HG03097 (cell line): ENCODE measurements around the gene HMCN1.

Source experiments
- ATAC-seq: cut with Tn5 transposase; IDR thresholded peaks from one replicate; pipeline ENCODE4 v1.9.1; 2021; ENCODE audit not compliant: unreplicated experiment, low FRiP score

HMCN1 gene

GRCh38 chr1:185895208-185895900, 161.2 kb downstream of the HMCN1 start:
- no peak for ATAC-seq

DNA sequence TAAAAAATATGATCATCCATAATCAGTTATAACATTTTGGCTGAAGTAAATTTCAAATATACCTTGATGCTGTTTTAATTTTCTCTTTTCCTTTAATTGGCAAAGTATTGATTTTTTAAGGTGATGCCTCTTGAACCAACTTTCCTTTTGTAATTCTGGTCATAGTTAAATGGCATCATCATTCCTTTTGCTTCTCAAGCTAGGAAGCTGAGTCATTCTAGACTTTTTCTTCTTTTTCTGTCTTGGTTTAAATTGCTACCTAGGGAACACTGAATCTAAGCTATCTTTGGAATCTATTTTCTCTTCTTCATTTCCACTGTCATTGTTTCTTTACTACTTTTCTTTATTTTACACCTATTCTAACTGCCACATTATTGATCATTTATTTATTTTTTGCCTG, 162.7 kb downstream of the HMCN1 start:
- ATAC-seq, result no peak

DNA sequence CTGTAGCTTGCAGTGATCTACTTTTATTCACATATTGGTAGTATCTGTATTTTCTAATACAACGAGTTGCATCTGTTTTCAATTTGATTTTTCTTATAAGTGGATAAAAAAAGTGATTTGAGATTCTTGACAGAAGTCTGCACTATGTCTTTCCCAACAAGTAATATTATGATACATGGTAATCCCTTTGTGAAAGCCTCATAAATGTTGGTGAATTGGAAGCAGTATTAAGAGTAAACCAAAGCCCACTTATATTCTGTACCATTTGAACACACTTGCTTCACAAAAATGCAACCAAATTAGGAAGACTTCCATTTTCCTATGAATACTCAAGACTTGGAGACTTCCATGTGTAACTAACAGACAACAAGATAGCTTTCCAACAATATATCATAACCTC, 172.0 kb downstream of the HMCN1 start:
- ATAC-seq, result no peak

DNA sequence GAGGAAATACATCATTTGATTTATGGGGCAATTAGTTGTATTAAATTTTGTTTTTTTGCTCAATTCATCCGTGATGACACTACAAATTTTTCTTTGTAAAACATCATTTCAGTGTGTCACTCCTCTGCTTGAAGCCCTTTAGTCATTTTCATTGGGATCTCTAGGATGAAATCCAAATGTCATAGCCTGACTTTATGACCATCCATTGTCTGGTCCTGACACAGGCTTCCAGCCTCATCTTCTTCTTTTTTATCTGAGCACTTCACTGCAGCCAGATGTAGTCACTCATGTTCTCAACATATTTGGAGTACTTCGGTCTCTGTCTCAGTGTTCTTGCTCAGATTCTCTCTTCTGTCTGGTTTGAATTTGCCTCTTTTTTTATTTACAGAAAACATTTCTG, 173.1 kb downstream of the HMCN1 start:
- no peak for ATAC-seq

DNA sequence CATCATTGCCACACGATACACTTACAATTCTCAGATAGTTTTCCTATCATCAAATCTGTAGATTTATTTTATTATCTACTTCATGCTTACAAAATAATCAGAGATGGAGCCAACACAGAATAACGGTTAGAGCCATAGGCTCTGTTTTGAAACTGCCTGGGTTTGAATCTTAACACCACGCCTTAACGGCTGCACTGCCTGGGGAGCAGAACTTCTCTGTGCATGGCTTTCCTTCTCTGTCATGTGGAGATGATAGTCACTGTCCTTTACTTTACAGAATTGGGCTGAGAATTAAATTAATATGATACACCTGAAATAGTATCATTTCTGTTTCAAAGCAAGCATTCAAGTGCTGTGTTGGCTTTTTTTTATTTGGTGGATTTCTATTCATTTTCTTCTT, 177.8 kb downstream of the HMCN1 start:
- no peak for ATAC-seq

DNA sequence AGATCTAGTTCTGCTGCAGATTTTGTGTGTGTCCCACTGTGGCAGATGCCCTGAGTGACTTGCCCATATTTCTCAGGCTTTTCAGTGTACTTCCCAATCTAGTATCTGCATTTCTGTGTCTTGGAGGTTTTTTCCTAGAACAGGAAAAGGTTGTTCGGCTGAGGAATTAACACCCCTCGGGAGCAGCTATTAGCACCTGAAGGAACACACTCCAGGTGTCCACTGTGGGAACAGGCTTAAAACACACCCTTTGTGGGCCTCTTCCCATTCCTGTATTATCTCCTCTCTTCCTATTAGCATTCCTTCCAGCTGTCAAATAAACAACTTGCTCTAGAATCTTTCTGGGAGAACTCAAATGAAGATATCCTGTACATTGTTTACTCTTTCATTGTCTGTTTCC, 178.3 kb downstream of the HMCN1 start:
- no peak for ATAC-seq

DNA sequence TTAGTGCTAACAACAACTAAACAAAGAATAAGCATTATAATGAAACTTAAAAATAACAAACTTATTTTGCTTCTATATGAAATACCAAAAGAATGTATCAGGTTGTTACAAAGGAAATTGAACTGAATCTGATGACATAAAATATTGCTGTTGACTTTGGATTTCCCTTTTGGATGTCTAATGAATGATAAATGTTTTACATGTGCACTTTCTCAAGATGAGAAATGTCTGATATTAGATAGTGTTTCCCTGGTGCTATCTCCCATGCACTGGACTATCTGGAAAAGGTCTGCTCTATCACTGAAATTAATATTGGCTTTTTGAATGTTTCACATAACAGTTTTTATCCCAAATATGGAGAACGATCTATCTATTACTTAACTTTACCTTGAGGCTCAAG, 179.9 kb downstream of the HMCN1 start:
- no peak for ATAC-seq

DNA sequence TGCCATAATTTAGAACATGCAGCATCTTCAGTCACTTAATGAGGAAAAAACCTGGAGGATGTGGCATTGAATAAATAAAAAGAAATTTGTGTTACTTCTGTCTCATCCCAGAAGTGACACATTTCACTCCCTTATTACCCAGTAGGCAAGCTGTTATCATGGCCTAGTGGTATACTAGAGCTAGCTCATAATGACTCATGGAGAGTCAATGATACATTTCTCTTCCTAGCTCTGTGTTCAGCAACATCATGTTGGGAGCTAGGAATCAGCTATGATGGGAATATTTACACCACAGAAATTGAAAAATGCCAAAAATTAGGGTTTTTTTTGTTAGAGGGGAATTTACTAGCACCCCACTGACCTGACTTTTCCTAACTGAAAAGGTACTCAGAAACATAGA, 182.7 kb downstream of the HMCN1 start:
- ATAC-seq, result no peak

- ATAC-seq, result no peak
Observed at GRCh38 chr1:185917646-185918045, 183.5 kb downstream of the HMCN1 start.

DNA sequence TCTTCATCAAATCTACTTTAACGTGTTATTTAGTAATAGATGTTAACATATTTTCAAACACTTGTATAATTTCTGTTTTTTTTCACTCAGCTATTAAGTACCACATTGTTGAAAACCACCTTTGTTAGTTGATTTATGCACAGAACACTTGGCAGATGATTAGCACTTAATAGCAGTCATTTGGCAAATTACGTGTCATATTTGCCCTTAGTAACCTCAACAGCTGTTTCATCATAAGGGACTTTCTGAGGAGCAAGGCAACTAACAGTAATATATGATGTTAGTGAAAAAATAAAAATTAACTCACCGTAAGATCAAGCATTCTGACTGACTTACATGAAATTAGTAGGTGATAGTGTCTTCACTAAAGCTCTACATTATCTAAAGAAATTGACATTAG, 186.4 kb downstream of the HMCN1 start:
- ATAC-seq, result no peak

- ATAC-seq, result no peak
Observed at GRCh38 chr1:185921636-185922035, 187.4 kb downstream of the HMCN1 start.

DNA sequence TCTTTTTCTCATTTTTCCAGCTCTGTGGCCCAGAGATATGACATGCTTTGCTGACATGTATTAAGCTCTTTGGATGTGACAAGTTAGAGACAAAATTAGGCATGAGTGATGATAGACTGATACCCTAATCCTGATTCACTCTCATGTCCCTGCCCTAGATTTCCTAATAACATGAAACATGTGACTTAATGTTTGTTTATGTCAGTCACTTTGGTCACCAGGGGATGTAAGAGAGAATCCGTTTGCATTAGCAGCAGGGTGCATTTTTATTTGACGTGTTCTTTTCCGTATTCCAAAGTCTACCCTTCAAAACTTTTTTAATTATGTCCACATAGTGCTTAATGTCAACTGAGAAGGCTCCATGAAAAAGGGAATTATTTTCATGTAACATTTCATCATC, 192.4 kb downstream of the HMCN1 start:
- no peak for ATAC-seq

GRCh38 chr1:185929776-185930175, 195.6 kb downstream of the HMCN1 start:
- ATAC-seq, result no peak

DNA sequence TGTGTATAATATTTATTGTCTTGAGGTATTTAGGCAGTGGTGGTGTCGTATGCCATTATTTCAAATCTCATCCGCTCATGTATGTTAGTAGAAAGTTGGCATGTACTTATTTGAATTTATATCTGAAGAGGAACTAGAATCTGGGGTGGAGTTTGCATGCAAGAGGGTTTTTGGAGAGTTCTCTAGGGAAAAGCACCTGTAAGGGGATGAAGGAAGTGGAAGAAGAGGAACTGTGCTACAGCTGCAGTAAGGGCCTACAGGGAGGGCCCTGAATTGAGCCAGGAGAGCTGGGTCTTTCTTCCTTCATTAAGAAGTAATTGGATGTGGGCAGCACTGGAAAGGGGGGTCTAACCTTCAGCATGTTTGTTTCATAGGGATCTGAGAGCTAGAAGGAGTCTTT, 197.2 kb downstream of the HMCN1 start:
- ATAC-seq, result no peak

DNA sequence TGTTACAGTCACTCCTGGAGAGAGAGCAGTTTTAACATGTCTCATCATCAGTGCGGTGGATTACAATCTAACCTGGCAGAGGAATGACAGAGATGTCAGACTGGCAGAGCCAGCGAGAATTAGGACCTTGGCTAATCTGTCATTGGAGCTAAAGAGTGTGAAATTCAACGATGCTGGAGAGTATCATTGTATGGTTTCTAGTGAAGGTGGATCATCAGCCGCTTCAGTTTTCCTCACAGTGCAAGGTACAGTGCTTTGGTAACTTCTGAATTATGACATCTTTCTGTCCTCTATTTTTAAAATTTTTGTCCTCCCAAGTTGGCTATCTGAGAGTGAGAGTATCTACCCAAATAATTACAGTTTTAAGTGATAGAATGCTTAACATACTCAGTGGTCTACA, 199.4 kb downstream of the HMCN1 start:
- no peak for ATAC-seq

DNA sequence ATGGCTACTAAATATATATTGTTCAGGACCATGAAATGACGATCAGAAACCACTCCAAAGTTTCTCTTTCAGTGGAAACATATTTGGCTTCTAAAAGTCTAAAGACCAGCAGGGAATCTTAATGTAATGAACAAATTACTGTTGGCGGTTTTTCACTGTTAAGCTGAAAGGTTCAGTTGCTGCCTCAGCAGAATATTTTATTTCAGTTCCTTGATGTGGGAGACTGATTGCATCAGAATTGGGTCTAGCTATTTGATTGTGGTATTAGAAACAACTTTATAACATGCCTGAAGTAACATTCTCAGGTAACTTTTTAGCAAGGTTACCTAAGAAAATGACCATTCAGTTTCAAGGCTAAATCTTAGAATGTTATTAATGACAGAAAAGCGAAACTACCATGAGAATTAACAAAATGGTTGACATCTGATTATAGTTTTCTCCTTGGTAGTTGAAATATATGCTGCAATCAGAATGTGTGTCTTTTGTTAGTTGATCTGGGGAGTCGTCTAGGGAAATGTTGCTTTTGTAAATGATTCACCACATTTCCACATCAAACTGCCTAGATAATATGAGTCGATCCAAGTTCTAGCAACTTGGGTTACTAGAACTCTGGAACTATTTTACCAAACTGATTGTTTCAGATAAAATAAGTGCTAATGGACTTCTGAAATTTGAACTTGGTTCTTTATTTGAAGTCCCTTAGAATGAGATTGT, 200.4 kb downstream of the HMCN1 start:
- no peak for ATAC-seq

DNA sequence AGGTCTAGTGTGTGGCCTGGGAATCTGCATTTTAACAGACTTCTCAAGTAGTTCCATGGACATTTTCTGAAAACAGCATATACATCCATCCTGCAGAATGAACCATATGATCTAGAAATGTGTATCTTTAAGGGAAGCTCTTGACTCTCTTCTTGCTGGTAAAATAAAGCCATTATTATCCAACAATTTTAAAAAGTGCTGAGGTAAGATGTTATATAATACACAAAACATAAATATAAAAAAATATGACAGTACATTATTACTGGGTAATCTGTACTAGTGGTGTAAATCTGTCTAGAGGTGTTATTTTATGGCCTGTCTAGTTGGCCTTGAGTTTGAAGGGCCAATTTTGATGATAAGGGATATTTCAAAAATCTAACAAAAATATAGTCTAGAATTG, 201.2 kb downstream of the HMCN1 start:
- no peak for ATAC-seq

DNA sequence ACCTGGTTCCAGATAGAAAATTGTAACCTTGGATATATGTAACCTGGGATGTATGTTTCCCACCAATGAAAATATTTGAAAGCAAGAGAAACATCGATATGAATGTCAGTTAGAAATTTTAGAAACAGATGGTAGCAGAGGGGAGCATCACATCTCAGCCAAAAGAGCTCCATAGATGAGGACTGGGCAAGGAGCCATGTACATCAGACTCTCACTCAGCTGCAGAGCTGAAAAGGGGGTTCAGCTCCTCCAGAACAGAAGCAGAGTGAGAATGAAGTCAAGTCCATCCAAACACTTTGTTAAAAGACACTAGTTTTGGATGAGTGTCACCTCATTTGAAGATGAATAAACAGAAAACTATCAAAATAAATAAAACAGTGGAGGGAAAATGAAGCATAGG, 202.4 kb downstream of the HMCN1 start:
- ATAC-seq, result no peak

DNA sequence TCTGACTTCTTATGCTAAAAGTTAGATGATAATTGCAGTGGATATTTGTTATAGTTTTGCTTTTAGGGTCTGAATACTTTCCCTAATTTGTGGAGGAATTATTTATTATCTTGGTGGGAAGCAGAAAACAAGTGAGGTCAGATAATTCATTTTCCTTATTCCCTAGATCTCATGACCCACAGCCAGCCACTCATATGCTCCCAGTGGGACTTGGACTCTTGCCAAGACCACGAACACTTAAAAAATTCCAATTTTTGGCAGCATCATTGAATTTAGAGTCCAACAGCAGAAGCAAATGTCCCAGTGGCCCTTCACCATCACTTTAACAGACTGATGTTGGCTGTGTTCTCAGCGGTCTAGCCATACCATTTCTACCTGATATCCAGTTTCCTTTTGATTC, 204.2 kb downstream of the HMCN1 start:
- ATAC-seq, result no peak

GRCh38 chr1:185939142-185939541, 205.0 kb downstream of the HMCN1 start:
- no peak for ATAC-seq

GRCh38 chr1:185942961-185943360, 208.8 kb downstream of the HMCN1 start:
- no peak for ATAC-seq

DNA sequence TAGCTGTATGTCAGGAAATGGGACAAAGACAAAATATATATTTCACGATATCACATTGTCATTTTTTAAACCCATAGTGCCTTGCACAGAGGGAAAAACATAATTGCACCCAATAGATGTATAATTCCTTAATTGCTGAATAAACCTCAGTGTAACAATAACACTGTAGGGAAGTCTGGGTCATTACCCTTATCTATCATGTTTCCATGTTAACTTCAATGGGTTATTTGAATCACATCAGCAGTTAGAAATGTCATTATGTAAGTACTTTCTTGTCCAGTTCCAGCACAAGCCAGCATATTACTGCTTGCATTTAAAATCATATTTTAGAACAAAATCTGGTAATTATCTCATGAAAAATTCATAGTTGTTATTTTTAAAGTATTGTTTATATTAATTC, 222.7 kb downstream of the HMCN1 start:
- ATAC-seq, result no peak
